Neural progenitor cell (in vitro differentiated cells): ENCODE measurements around the gene FHL2. TPM values are rescaled to one million over a fixed set of nuclear protein-coding genes. Genes with fewer than 3 reads are reported as not detected.

Experiments
- DNase-seq: peaks from one replicate; pipeline ENCODE4 v3.0.0-alpha.2; 2016; ENCODE audit warnings: low spot score
- H2AFZ ChIP-seq: fragments of 200-600 bp; sonication (generic); replicated peaks from 2 replicates; pipeline ENCODE4 v1.6.1; 2016; ENCODE audit warnings: antibody characterized with exemption
- H3F3A ChIP-seq: fragments of 200-600 bp; sonication (generic); 2 replicates; pipeline ENCODE4 v1.6.1; 2016; ENCODE audit warnings: antibody characterized with exemption, low read depth
- H3K27ac ChIP-seq: fragments of 200-600 bp; sonication (generic); 2 replicates; pipeline ENCODE4 v1.5.1; 2016; ENCODE audit warnings: mild to moderate bottlenecking
- H3K27me3 ChIP-seq: fragments of 200-600 bp; sonication (generic); 2 replicates; pipeline ENCODE4 v1.6.1; 2016; ENCODE audit warnings: mild to moderate bottlenecking, moderate library complexity
- H3K36me3 ChIP-seq: fragments of 200-600 bp; sonication (generic); 2 replicates; pipeline ENCODE4 v1.5.1; 2016
- H3K4me1 ChIP-seq: fragments of 200-600 bp; sonication (generic); 2 replicates; pipeline ENCODE4 v1.6.1; 2016; ENCODE audit warnings: mixed run types
- H3K4me2 ChIP-seq: fragments of 200-600 bp; sonication (generic); 2 replicates; pipeline ENCODE4 v1.6.1; 2016
- H3K4me3 ChIP-seq: fragments of 200-600 bp; sonication (generic); 2 replicates; pipeline ENCODE4 v1.5.1; 2016
- H3K79me2 ChIP-seq: fragments of 200-600 bp; sonication (generic); 2 replicates; pipeline ENCODE4 v1.6.1; 2016; ENCODE audit warnings: low read depth
- H3K9ac ChIP-seq: fragments of 200-600 bp; sonication (generic); 2 replicates; pipeline ENCODE4 v1.6.1; 2016
- H3K9me3 ChIP-seq: fragments of 200-600 bp; sonication (generic); 2 replicates; pipeline ENCODE4 v1.5.1; 2016; ENCODE audit warnings: low read depth
- H4K20me1 ChIP-seq: fragments of 200-600 bp; sonication (generic); 2 replicates; pipeline ENCODE4 v1.6.1; 2016; ENCODE audit warnings: low read depth
- H3K27ac Mint-ChIP-seq: 3 replicates; pipeline ENCODE4 v1.8.0; 2021; ENCODE audit warnings: mixed read lengths
- H3K27me3 Mint-ChIP-seq: 2 replicates; pipeline ENCODE4 v1.8.0; 2022; ENCODE audit warnings: low read depth, mild to moderate bottlenecking, inconsistent platforms, moderate library complexity, mixed read lengths; ENCODE audit not compliant: insufficient read depth
- H3K36me3 Mint-ChIP-seq: 3 replicates; pipeline ENCODE4 v1.8.0; 2021; ENCODE audit warnings: mixed read lengths
- H3K4me1 Mint-ChIP-seq: 3 replicates; pipeline ENCODE4 v1.8.0; 2021; ENCODE audit warnings: mixed read lengths
- H3K4me3 Mint-ChIP-seq: 3 replicates; pipeline ENCODE4 v1.8.0; 2021; ENCODE audit warnings: mild to moderate bottlenecking, moderate library complexity, mixed read lengths
- H3K9me3 Mint-ChIP-seq: 3 replicates; pipeline ENCODE4 v1.8.0; 2020; ENCODE audit warnings: mixed read lengths
- EZH2 ChIP-seq: fragments of 200-600 bp; sonication (generic); IDR thresholded peaks from 2 replicates; pipeline ENCODE4 v1.6.1; 2017; ENCODE audit warnings: antibody characterized with exemption, mild to moderate bottlenecking, moderate library complexity
- EZH2phosphoT487 ChIP-seq: fragments of 200-600 bp; sonication (generic); IDR thresholded peaks from 2 replicates; pipeline ENCODE4 v1.6.1; 2017; ENCODE audit warnings: antibody characterized with exemption
- total RNA-seq: library from RNA; depleted of rRNA; stranded (reverse); fragments of >200 nt; gene quantifications from 2 replicates; pipeline ENCODE4 v1.2.3, GENCODE V29; 2015; ENCODE audit warnings: low replicate concordance
- TF ChIP-seq, protein P1 (sequence below): fragments of 200-600 bp; sonication (generic); IDR thresholded peaks from 2 replicates; pipeline ENCODE4 v1.5.1; 2017; ENCODE audit warnings: antibody characterized with exemption, mild to moderate bottlenecking

FHL2 gene
- total RNA-seq, 1 donor from 2014 or later: 17.8 TPM

- H3K36me3 ChIP-seq: no peaks in the 10 kb centered on the region
These were observed 16.2 kb upstream of the FHL2 start for GRCh38 chr2:105415007-105415406.

DNA sequence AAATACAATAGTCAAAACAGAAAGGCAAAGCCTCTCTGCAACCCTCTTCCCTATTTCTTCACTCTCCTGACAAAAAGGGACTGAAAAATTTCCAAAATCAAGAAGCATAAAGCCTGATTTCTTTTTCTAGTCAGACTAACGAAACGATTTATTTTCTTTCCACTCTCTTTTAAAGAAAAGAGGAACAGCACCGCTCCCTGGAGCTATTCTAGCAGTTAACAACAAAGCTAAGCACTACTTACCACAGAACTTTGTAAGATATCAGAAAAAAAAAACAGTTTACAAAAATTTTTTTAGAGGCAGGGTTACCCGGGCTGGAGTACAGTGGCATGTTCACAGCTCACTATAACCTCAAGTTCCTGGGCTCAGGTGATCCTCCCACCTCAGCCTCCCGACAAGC lies 14.4 kb upstream of the FHL2 start:
- H3K4me2 ChIP-seq: no peak overlapping the region
- H3K27ac Mint-ChIP-seq: no peak overlapping the region

More at GRCh38 chr2:105415007-105415406, 16.2 kb upstream of the FHL2 start:
- no peaks in the 10 kb centered on the region for H3F3A ChIP-seq
- Mint-ChIP-seq H3K4me1 (no peaks in the 10 kb centered on the region), H3K4me3 (no peak overlapping the region), H3K9me3 (peaks cover 5% of the 10 kb centered on the region), H3K27me3 (peaks cover 2% of the 10 kb centered on the region), H3K27ac (no peak overlapping the region), H3K36me3 (no peaks in the 10 kb centered on the region)
- no peaks in the 10 kb centered on the region for H4K20me1 ChIP-seq
- H3K27ac ChIP-seq: no peak overlapping the region
- no peak overlapping the region for H3K4me2 ChIP-seq
- H3K9me3 ChIP-seq: no peaks in the 10 kb centered on the region
- H3K9ac ChIP-seq: no peak overlapping the region
- no peaks in the 10 kb centered on the region for H3K79me2 ChIP-seq
- no peaks in the 10 kb centered on the region for H3K4me1 ChIP-seq
- no peaks in the 10 kb centered on the region for H3K27me3 ChIP-seq
- H3K4me3 ChIP-seq: no peak overlapping the region
- no peak for DNase-seq
- TF ChIP-seq, protein P1, sequence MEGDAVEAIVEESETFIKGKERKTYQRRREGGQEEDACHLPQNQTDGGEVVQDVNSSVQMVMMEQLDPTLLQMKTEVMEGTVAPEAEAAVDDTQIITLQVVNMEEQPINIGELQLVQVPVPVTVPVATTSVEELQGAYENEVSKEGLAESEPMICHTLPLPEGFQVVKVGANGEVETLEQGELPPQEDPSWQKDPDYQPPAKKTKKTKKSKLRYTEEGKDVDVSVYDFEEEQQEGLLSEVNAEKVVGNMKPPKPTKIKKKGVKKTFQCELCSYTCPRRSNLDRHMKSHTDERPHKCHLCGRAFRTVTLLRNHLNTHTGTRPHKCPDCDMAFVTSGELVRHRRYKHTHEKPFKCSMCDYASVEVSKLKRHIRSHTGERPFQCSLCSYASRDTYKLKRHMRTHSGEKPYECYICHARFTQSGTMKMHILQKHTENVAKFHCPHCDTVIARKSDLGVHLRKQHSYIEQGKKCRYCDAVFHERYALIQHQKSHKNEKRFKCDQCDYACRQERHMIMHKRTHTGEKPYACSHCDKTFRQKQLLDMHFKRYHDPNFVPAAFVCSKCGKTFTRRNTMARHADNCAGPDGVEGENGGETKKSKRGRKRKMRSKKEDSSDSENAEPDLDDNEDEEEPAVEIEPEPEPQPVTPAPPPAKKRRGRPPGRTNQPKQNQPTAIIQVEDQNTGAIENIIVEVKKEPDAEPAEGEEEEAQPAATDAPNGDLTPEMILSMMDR: no peak
- TF ChIP-seq EZH2 (no peak), EZH2phosphoT487 (no peak)
- no peak overlapping the region for H2AFZ ChIP-seq

DNA sequence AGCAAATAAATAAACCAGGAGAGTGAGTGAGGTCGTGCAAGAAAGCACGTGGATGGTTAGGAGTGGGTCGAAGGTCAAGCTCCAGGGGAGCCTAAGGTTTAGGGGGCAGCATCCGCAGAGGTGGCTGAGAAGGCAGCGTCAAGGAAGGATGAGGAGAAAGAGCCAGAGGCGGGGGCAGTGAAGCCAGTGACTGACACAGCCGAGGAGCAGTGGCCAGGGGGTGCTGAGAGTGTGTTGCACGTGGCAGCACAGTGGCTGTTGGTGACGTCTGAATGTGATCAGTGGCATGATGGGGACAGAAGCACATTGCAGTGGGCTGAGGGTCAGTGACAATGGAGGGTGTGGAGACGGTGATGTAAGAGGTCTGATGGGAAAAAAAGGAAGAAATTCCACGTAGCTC lies 13.7 kb upstream of the FHL2 start:
- Histone ChIP-seq H3K9me3 (no peaks in the 10 kb centered on the region), H3K36me3 (no peaks in the 10 kb centered on the region), H3K4me2 (no peak overlapping the region), H3K27ac (no peak overlapping the region), H3K4me1 (no peaks in the 10 kb centered on the region), H3K27me3 (no peaks in the 10 kb centered on the region), H4K20me1 (no peaks in the 10 kb centered on the region), H3F3A (no peaks in the 10 kb centered on the region), H3K4me3 (no peak overlapping the region), H3K9ac (no peak overlapping the region), H3K79me2 (no peaks in the 10 kb centered on the region), H2AFZ (no peak overlapping the region)
- no peaks in the 10 kb centered on the region for H3K36me3 Mint-ChIP-seq
- H3K27ac Mint-ChIP-seq: no peak overlapping the region
- TF ChIP-seq EZH2: no peak
- TF ChIP-seq, protein P1: no peak
- peaks cover 2% of the 10 kb centered on the region for H3K27me3 Mint-ChIP-seq
- DNase-seq: no peak
- H3K4me1 Mint-ChIP-seq: no peaks in the 10 kb centered on the region
- no peaks in the 10 kb centered on the region for H3K9me3 Mint-ChIP-seq
- no peak overlapping the region for H3K4me3 Mint-ChIP-seq

More for the DNA sequence above, 14.4 kb upstream of the FHL2 start:
- Histone ChIP-seq H3F3A (no peaks in the 10 kb centered on the region), H3K4me3 (no peak overlapping the region), H3K79me2 (no peaks in the 10 kb centered on the region), H3K4me1 (no peaks in the 10 kb centered on the region), H2AFZ (no peak overlapping the region), H3K27me3 (no peaks in the 10 kb centered on the region), H3K27ac (no peak overlapping the region), H4K20me1 (no peaks in the 10 kb centered on the region), H3K9ac (no peak overlapping the region), H3K36me3 (no peaks in the 10 kb centered on the region), H3K9me3 (no peaks in the 10 kb centered on the region)
- Mint-ChIP-seq H3K9me3 (no peaks in the 10 kb centered on the region), H3K27me3 (no peaks in the 10 kb centered on the region), H3K4me1 (no peaks in the 10 kb centered on the region), H3K4me3 (no peak overlapping the region), H3K36me3 (no peaks in the 10 kb centered on the region)
- no peak for DNase-seq
- TF ChIP-seq, protein P1: no peak
- TF ChIP-seq EZH2 (no peak), EZH2phosphoT487 (no peak)
